Osteoblast (primary cell): ENCODE data around the gene RHOG. TPM values are rescaled to one million over a fixed set of nuclear protein-coding genes. Genes with fewer than 3 reads are reported as not detected.

Source experiments
- DNase-seq: peaks from one replicate; pipeline ENCODE4 v3.0.0; 2011; ENCODE audit warnings: low spot score, mixed read lengths; ENCODE audit not compliant: insufficient read length; ENCODE audit errors: missing footprints
- H2AFZ ChIP-seq: 2 replicates; pipeline ENCODE4 v1.6.0; 2011; ENCODE audit warnings: mild to moderate bottlenecking, low read length
- H3K27ac ChIP-seq: 2 replicates; pipeline ENCODE4 v1.5.1; 2011; ENCODE audit warnings: mild to moderate bottlenecking, low read depth, low read length, moderate library complexity
- H3K27me3 ChIP-seq: 2 replicates; pipeline ENCODE4 v1.6.0; 2012; ENCODE audit warnings: mild to moderate bottlenecking, control low read depth, inconsistent platforms, low read length, moderate library complexity; ENCODE audit not compliant: insufficient read depth
- H3K36me3 ChIP-seq: 2 replicates; pipeline ENCODE4 v1.5.1; 2011; ENCODE audit warnings: mild to moderate bottlenecking, low read length, control low read depth, moderate library complexity; ENCODE audit not compliant: insufficient read depth
- H3K4me1 ChIP-seq: 2 replicates; pipeline ENCODE4 v1.5.1; 2011; ENCODE audit warnings: mild to moderate bottlenecking, low read length, control low read depth, moderate library complexity; ENCODE audit not compliant: insufficient read depth
- H3K4me2 ChIP-seq: 2 replicates; pipeline ENCODE4 v1.6.0; 2011; ENCODE audit warnings: mild to moderate bottlenecking, low read length; ENCODE audit not compliant: insufficient read depth
- H3K4me3 ChIP-seq: fragments of 200-600 bp; sonication (generic); 3 replicates; pipeline ENCODE4 v1.5.1; 2012; ENCODE audit warnings: mild to moderate bottlenecking, low read length, inconsistent platforms; ENCODE audit not compliant: insufficient read depth
- H3K79me2 ChIP-seq: 2 replicates; pipeline ENCODE4 v1.6.0; 2012; ENCODE audit warnings: mild to moderate bottlenecking, low read length, control low read depth, inconsistent platforms; ENCODE audit not compliant: insufficient read depth
- H3K9me3 ChIP-seq: 2 replicates; pipeline ENCODE4 v1.5.1; 2011; ENCODE audit warnings: low read depth, low read length, control low read depth
- H4K20me1 ChIP-seq: 2 replicates; pipeline ENCODE4 v1.6.0; 2012; ENCODE audit warnings: mild to moderate bottlenecking, low read length, control low read depth; ENCODE audit not compliant: insufficient read depth
- total RNA-seq: library from RNA; depleted of rRNA; stranded (reverse); fragments of >200 nt; gene quantifications from 2 replicates; pipeline ENCODE4 v1.2.3, GENCODE V29; 2012
- TF ChIP-seq, protein P1 (sequence below): IDR thresholded peaks from 2 replicates; pipeline ENCODE4 v1.5.1; 2011; ENCODE audit warnings: mild to moderate bottlenecking, low read depth, low read length, moderate library complexity; ENCODE audit errors: extremely low read depth

RHOG gene
- total RNA-seq, 1 donor = 17.0 TPM

DNA sequence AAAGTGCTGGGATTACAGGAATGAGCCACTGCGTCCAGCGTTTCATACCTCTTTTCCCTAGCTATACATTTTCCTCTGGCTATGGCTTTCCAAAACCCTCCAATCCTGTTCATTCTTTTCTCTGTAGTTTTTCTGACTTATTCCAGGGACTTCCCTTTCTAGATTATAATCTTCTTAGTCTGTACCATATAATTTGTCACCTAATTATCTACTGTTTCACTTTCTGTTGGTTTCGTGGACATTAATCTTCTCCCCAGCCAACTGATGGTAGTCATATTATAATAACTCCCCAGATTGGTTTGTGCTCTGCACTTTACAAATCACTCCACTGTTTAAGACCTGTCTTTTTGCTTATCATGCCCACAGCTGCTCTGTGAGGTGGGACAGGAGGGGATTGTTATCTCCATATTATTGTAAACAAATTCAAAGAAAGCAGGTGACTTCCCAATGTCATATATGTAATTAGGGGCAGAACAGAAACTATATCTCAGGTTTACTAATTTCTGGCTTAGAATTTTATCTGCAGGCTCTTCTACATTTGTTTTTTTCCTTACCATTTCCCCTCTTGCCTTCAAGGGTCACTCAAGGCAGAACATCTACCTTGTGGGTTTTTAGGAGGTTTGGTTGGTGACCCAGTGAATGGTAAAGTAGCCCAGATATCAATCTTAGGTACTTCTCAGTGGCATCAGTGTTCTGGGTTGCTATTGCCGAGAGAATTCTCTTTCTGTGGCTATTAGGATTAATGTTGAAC, 38.6 kb upstream of the RHOG start:
- Histone ChIP-seq H2AFZ (no peak overlapping the region), H3K4me2 (no peak overlapping the region), H3K79me2 (peaks cover 65% of the 10 kb centered on the region), H3K4me1 (peaks cover 10% of the 10 kb centered on the region), H3K27ac (no peak overlapping the region), H4K20me1 (peaks cover 20% of the 10 kb centered on the region), H3K27me3 (no peaks in the 10 kb centered on the region), H3K4me3 (no peak overlapping the region), H3K36me3 (no peaks in the 10 kb centered on the region), H3K9me3 (no peaks in the 10 kb centered on the region)
- DNase-seq = no peak
- TF ChIP-seq, protein P1, sequence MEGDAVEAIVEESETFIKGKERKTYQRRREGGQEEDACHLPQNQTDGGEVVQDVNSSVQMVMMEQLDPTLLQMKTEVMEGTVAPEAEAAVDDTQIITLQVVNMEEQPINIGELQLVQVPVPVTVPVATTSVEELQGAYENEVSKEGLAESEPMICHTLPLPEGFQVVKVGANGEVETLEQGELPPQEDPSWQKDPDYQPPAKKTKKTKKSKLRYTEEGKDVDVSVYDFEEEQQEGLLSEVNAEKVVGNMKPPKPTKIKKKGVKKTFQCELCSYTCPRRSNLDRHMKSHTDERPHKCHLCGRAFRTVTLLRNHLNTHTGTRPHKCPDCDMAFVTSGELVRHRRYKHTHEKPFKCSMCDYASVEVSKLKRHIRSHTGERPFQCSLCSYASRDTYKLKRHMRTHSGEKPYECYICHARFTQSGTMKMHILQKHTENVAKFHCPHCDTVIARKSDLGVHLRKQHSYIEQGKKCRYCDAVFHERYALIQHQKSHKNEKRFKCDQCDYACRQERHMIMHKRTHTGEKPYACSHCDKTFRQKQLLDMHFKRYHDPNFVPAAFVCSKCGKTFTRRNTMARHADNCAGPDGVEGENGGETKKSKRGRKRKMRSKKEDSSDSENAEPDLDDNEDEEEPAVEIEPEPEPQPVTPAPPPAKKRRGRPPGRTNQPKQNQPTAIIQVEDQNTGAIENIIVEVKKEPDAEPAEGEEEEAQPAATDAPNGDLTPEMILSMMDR = no peak

DNA sequence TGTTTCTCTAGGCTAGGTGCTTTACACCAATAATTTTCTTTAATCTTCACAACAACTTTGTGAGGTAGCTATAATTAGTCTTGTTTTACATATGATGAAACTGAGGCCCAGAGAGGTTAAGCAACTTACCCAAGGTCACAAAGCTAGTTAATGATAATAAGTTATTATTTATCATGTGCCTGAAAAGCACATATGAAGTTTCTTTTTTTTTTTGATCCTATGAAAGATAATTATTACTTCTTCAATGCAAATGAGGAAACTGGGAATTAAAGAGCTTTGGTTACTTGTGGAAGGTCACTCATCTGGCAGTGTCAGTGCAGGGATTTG, 37.5 kb upstream of the RHOG start:
- H3K36me3 ChIP-seq = no peaks in the 10 kb centered on the region
- TF ChIP-seq, protein P1 = no peak
- no peak overlapping the region for H2AFZ ChIP-seq
- no peaks in the 10 kb centered on the region for H3K27me3 ChIP-seq
- peaks cover 10% of the 10 kb centered on the region for H3K4me1 ChIP-seq
- peaks cover 17% of the 10 kb centered on the region for H4K20me1 ChIP-seq
- H3K4me2 ChIP-seq = no peak overlapping the region
- no peak for DNase-seq
- no peaks in the 10 kb centered on the region for H3K9me3 ChIP-seq
- no peak overlapping the region for H3K4me3 ChIP-seq
- H3K27ac ChIP-seq = no peak overlapping the region
- peaks cover 64% of the 10 kb centered on the region for H3K79me2 ChIP-seq

GRCh38 chr11:3877364-3878257, 36.9 kb upstream of the RHOG start:
- Histone ChIP-seq H3K4me2 (no peak overlapping the region), H3K4me1 (peaks cover 10% of the 10 kb centered on the region), H3K79me2 (peaks cover 61% of the 10 kb centered on the region), H3K9me3 (no peaks in the 10 kb centered on the region), H3K4me3 (no peak overlapping the region), H4K20me1 (peaks cover 17% of the 10 kb centered on the region), H3K27me3 (no peaks in the 10 kb centered on the region), H3K36me3 (no peaks in the 10 kb centered on the region), H2AFZ (no peak overlapping the region), H3K27ac (no peak overlapping the region)
- DNase-seq = no peak
- TF ChIP-seq, protein P1 = no peak

- H3K27ac ChIP-seq = no peak overlapping the region
- H3K79me2 ChIP-seq = peaks cover 53% of the 10 kb centered on the region
- no peaks in the 10 kb centered on the region for H3K27me3 ChIP-seq
- no peaks in the 10 kb centered on the region for H3K9me3 ChIP-seq
- H3K4me2 ChIP-seq = no peak overlapping the region
- H2AFZ ChIP-seq = no peak overlapping the region
- TF ChIP-seq, protein P1 = no peak
- peaks cover 17% of the 10 kb centered on the region for H4K20me1 ChIP-seq
- no peaks in the 10 kb centered on the region for H3K36me3 ChIP-seq
- no peak overlapping the region for H3K4me3 ChIP-seq
- H3K4me1 ChIP-seq = peaks cover 10% of the 10 kb centered on the region
- no peak for DNase-seq
These were observed 35.9 kb upstream of the RHOG start for GRCh38 chr11:3876613-3877012.
